ENCODE results near the gene TMEM187. TPM values are rescaled to one million over a fixed set of nuclear protein-coding genes. Genes with fewer than 3 reads are reported as not detected.

The TMEM187 gene
- total and polyA plus RNA-seq, 2 experiments from 2014 or later, result 8.7 to 12.1 TPM

DNA sequence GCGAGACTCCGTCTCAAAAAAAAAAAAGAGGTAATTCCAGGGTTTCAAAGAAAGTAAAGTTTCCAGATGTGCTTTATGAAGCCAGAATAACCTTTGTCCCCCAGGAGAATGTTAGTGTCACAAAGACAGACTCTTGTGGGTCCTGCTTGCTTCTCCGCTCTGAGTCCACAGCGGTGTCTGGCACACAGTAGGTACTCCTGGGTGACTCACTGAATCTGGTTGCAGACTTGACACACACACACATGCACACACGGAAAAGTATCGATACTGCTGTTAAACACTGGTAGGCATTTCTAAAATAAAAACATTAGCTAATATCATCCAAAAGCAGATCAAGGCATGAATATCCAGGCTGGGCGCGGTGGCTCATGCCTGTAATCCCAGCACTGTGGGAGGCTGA is 22.9 kb downstream of the TMEM187 start:
- Histone ChIP-seq H3K79me2 (no peaks in the 10 kb centered on the region), H3K9me2 (replicated peaks; ENCODE audit: insufficient read depth) (no peaks in the 10 kb centered on the region), H3K4me1 (ENCODE audit: insufficient read depth) (no peaks in the 10 kb centered on the region), H4K20me1 (ENCODE audit: insufficient read depth, poor library complexity, severe bottlenecking) (no peaks in the 10 kb centered on the region), H3K4me2 (no peak overlapping the region), H3K4me3 (no peak overlapping the region), H3K9me3 (ENCODE audit: low read depth) (no peaks in the 10 kb centered on the region), H3K27ac (no peak overlapping the region), H3K36me3 (replicated peaks; ENCODE audit: insufficient read depth, low read depth) (no peaks in the 10 kb centered on the region), H3K27me3 (no peaks in the 10 kb centered on the region), H2AFZ (no peak overlapping the region)
- 86% methylated on average over 8 of the region's 8 CpGs for WGBS (ENCODE audit: low lambda C conversion rate, missing lambda C conversion rate)
- no peak for TF ChIP-seq EZH2 (IDR thresholded peaks at IDR 0.05; ENCODE audit: borderline replicate concordance)
- TF ChIP-seq CTCF (IDR thresholded peaks at IDR 0.05; ENCODE audit: poor library complexity), result no peak
- TF ChIP-seq EZH2phosphoT487 (IDR thresholded peaks at IDR 0.05; ENCODE audit: low read depth, severe bottlenecking, unreplicated experiment), result no peak
- no peak for DNase-seq (ENCODE audit: low spot score)

GRCh38 chrX:153999359-154000037 is 26.9 kb downstream of the TMEM187 start:
- H3K79me2 ChIP-seq, result no peaks in the 10 kb centered on the region
- H3K4me1 ChIP-seq (ENCODE audit: insufficient read depth), result no peaks in the 10 kb centered on the region
- WGBS (ENCODE audit: low lambda C conversion rate, missing lambda C conversion rate), result 74% methylated on average over 12 of the region's 19 CpGs
- H3K36me3 ChIP-seq (replicated peaks; ENCODE audit: insufficient read depth, low read depth), result no peaks in the 10 kb centered on the region
- H3K27ac ChIP-seq, result no peak overlapping the region
- H2AFZ ChIP-seq, result no peak overlapping the region
- no peak for DNase-seq (ENCODE audit: low spot score)
- H3K9me2 ChIP-seq (replicated peaks; ENCODE audit: insufficient read depth), result no peaks in the 10 kb centered on the region
- no peak overlapping the region for H3K4me2 ChIP-seq
- H3K4me3 ChIP-seq, result no peak overlapping the region
- TF ChIP-seq EZH2 (IDR thresholded peaks at IDR 0.05; ENCODE audit: borderline replicate concordance) (no peak), EZH2phosphoT487 (IDR thresholded peaks at IDR 0.05; ENCODE audit: low read depth, severe bottlenecking, unreplicated experiment) (no peak), CTCF (IDR thresholded peaks at IDR 0.05; ENCODE audit: poor library complexity) (no peak)
- no peaks in the 10 kb centered on the region for H3K9me3 ChIP-seq (ENCODE audit: low read depth)
- no peaks in the 10 kb centered on the region for H3K27me3 ChIP-seq
- H4K20me1 ChIP-seq (ENCODE audit: insufficient read depth, poor library complexity, severe bottlenecking), result no peaks in the 10 kb centered on the region

DNA sequence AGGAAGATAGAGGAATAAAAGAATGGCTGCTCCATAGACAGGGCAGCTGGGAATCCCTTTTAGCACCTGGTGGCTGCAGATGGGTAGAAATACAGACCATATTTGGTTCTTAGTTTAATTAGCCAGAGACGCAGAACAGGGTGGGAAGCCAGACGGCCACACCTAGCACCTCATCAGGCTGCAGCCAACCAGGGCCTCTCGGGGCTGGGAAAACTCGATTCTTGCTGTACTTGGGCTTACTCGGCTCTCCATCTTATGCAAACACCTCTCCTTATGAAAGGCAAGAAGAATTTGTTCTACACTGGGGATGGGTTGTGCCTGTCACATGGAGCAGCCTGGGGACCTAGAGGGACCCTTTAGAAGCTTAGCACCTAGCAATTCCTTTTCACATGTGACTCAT is 27.5 kb downstream of the TMEM187 start:
- H3K9me3 ChIP-seq (ENCODE audit: low read depth), result no peaks in the 10 kb centered on the region
- TF ChIP-seq CTCF (IDR thresholded peaks at IDR 0.05; ENCODE audit: poor library complexity), result no peak
- TF ChIP-seq EZH2phosphoT487 (IDR thresholded peaks at IDR 0.05; ENCODE audit: low read depth, severe bottlenecking, unreplicated experiment), result no peak
- no peak for TF ChIP-seq EZH2 (IDR thresholded peaks at IDR 0.05; ENCODE audit: borderline replicate concordance)
- H4K20me1 ChIP-seq (ENCODE audit: insufficient read depth, poor library complexity, severe bottlenecking), result no peaks in the 10 kb centered on the region
- no peak overlapping the region for H3K4me2 ChIP-seq
- WGBS (ENCODE audit: low lambda C conversion rate, missing lambda C conversion rate), result 51% methylated on average over 5 of the region's 5 CpGs
- no peak overlapping the region for H3K4me3 ChIP-seq
- no peak for DNase-seq (ENCODE audit: low spot score)
- no peak overlapping the region for H2AFZ ChIP-seq
- no peaks in the 10 kb centered on the region for H3K4me1 ChIP-seq (ENCODE audit: insufficient read depth)
- no peak overlapping the region for H3K27ac ChIP-seq
- no peaks in the 10 kb centered on the region for H3K36me3 ChIP-seq (replicated peaks; ENCODE audit: insufficient read depth, low read depth)
- H3K9me2 ChIP-seq (replicated peaks; ENCODE audit: insufficient read depth), result no peaks in the 10 kb centered on the region
- no peaks in the 10 kb centered on the region for H3K79me2 ChIP-seq
- no peaks in the 10 kb centered on the region for H3K27me3 ChIP-seq
